Endodermal cell (in vitro differentiated cells): ENCODE measurements around the gene NUP50. TPM values are rescaled to one million over a fixed set of nuclear protein-coding genes. Genes with fewer than 3 reads are reported as not detected.

Source experiments
- DNase-seq: peaks from one replicate; pipeline ENCODE4 v3.0.0-alpha.2; 2017
- H3K27ac ChIP-seq: 2 replicates; pipeline ENCODE4 v1.5.1; 2013; ENCODE audit warnings: mild to moderate bottlenecking, low read depth, low read length, moderate library complexity
- H3K27me3 ChIP-seq: 2 replicates; pipeline ENCODE4 v1.6.1; 2013; ENCODE audit warnings: mild to moderate bottlenecking, low read length, moderate library complexity; ENCODE audit not compliant: insufficient read depth, control insufficient read depth, poor library complexity, severe bottlenecking
- H3K36me3 ChIP-seq: 2 replicates; pipeline ENCODE4 v1.7.0; 2013; ENCODE audit warnings: mild to moderate bottlenecking, low read length, moderate library complexity; ENCODE audit not compliant: control insufficient read depth, insufficient read depth
- H3K4me1 ChIP-seq: one replicate; pipeline ENCODE4 v1.7.0; 2013; ENCODE audit warnings: low read length; ENCODE audit not compliant: control insufficient read depth, insufficient read depth
- H3K4me3 ChIP-seq: 2 replicates; pipeline ENCODE4 v1.5.1; 2013; ENCODE audit warnings: mild to moderate bottlenecking, low read length, moderate library complexity
- H3K9ac ChIP-seq: 2 replicates; pipeline ENCODE4 v1.6.1; 2013; ENCODE audit warnings: mild to moderate bottlenecking, low read length, moderate library complexity; ENCODE audit not compliant: poor library complexity, severe bottlenecking; ENCODE audit errors: extremely low read depth
- H3K9me3 ChIP-seq: 2 replicates; pipeline ENCODE4 v1.6.1; 2013; ENCODE audit warnings: mild to moderate bottlenecking, low read length, moderate library complexity; ENCODE audit not compliant: control insufficient read depth
- H3K27ac Mint-ChIP-seq: 2 replicates; pipeline ENCODE4 v1.8.0; 2020; ENCODE audit warnings: mixed read lengths
- H3K27me3 Mint-ChIP-seq: 2 replicates; pipeline ENCODE4 v1.8.0; 2021; ENCODE audit warnings: mild to moderate bottlenecking, mixed read lengths; ENCODE audit not compliant: insufficient read depth
- H3K36me3 Mint-ChIP-seq: 2 replicates; pipeline ENCODE4 v1.8.0; 2020; ENCODE audit warnings: low read depth, mixed read lengths
- H3K4me1 Mint-ChIP-seq: 2 replicates; pipeline ENCODE4 v1.8.0; 2020; ENCODE audit warnings: mixed read lengths
- H3K4me3 Mint-ChIP-seq: 2 replicates; pipeline ENCODE4 v1.8.0; 2020; ENCODE audit warnings: mild to moderate bottlenecking, moderate library complexity, mixed read lengths
- H3K9me3 Mint-ChIP-seq: 2 replicates; pipeline ENCODE4 v1.8.0; 2020; ENCODE audit warnings: mild to moderate bottlenecking, mixed read lengths
- CTCF ChIP-seq: fragments of 200-600 bp; sonication (generic); conservative IDR thresholded peaks from 2 replicates; pipeline ENCODE4 v1.5.0; 2021; ENCODE audit warnings: antibody characterized with exemption, mild to moderate bottlenecking
- WGBS, 2 experiments: methylation state at CpG; one replicate each; pipeline versions ENCODE4 v1.1.5 to v1.1.7; 2013; ENCODE audit warnings: missing lambda C conversion rate in 2 of 2, mixed read lengths in 1 of 2; ENCODE audit not compliant: insufficient coverage in 1 of 2, insufficient read length in 1 of 2; 5-methylcytosine and 5-hydroxymethylcytosine counted together
- total RNA-seq, 2 donors: library from RNA; stranded (reverse); fragmentation: NEBNext Ultra II Directional in 1 of 2; extraction: Animal tissue kit (Norgen Biotek cat#: 25700) in 1 of 2; gene quantifications; 2 replicates in 1 of 2; 3 replicates in 1 of 2; pipeline ENCODE4 v1.2.1, GENCODE V29; 2021

The NUP50 gene
- total RNA-seq, 2 donors from 2014 or later, result 101 to 115 TPM

GRCh38 chr22:45233386-45233785 is 69.7 kb downstream of the NUP50 start:
- H3K9ac ChIP-seq, result no peak overlapping the region
- H3K27me3 ChIP-seq, result no peaks in the 10 kb centered on the region
- no peak for DNase-seq
- 95 to 97% methylated on average over 8 to 10 of the region's 10 CpGs for WGBS, 2 experiments
- Mint-ChIP-seq H3K9me3 (no peaks in the 10 kb centered on the region), H3K4me1 (peaks cover 5% of the 10 kb centered on the region), H3K27me3 (no peaks in the 10 kb centered on the region), H3K4me3 (no peak overlapping the region), H3K27ac (no peak overlapping the region), H3K36me3 (no peaks in the 10 kb centered on the region)
- H3K4me3 ChIP-seq, result no peak overlapping the region
- no peaks in the 10 kb centered on the region for H3K9me3 ChIP-seq
- no peaks in the 10 kb centered on the region for H3K4me1 ChIP-seq
- no peak for TF ChIP-seq CTCF
- no peak overlapping the region for H3K27ac ChIP-seq
- peaks cover 3% of the 10 kb centered on the region for H3K36me3 ChIP-seq

- TF ChIP-seq CTCF, result no peak
- Mint-ChIP-seq H3K4me3 (no peak overlapping the region), H3K4me1 (peaks cover 6% of the 10 kb centered on the region), H3K9me3 (no peaks in the 10 kb centered on the region), H3K27ac (no peak overlapping the region), H3K36me3 (no peaks in the 10 kb centered on the region), H3K27me3 (no peaks in the 10 kb centered on the region)
- H3K9ac ChIP-seq, result no peak overlapping the region
- no peaks in the 10 kb centered on the region for H3K4me1 ChIP-seq
- H3K4me3 ChIP-seq, result no peak overlapping the region
- H3K27ac ChIP-seq, result no peak overlapping the region
- H3K9me3 ChIP-seq, result no peaks in the 10 kb centered on the region
- no peaks in the 10 kb centered on the region for H3K27me3 ChIP-seq
- DNase-seq, result no peak
- WGBS, 2 experiments, result 91 to 100% methylated on average over 5 to 10 of the region's 10 CpGs
- peaks cover 5% of the 10 kb centered on the region for H3K36me3 ChIP-seq
These were observed 70.1 kb downstream of the NUP50 start for GRCh38 chr22:45233827-45234226.

GRCh38 chr22:45235101-45235777 is 71.5 kb downstream of the NUP50 start:
- H3K4me1 ChIP-seq, result peaks cover 3% of the 10 kb centered on the region
- H3K9ac ChIP-seq, result no peak overlapping the region
- H3K4me1 Mint-ChIP-seq, result peaks cover 11% of the 10 kb centered on the region
- H3K27ac ChIP-seq, result no peak overlapping the region
- H3K9me3 ChIP-seq, result no peaks in the 10 kb centered on the region
- peaks cover 5% of the 10 kb centered on the region for H3K36me3 ChIP-seq
- 94 to 97% methylated on average over 22 to 23 of the region's 23 CpGs for WGBS, 2 experiments
- H3K4me3 Mint-ChIP-seq, result no peak overlapping the region
- no peak for DNase-seq
- H3K9me3 Mint-ChIP-seq, result no peaks in the 10 kb centered on the region
- H3K27ac Mint-ChIP-seq, result no peak overlapping the region
- no peak for TF ChIP-seq CTCF
- H3K36me3 Mint-ChIP-seq, result no peaks in the 10 kb centered on the region
- peaks cover 6% of the 10 kb centered on the region for H3K27me3 ChIP-seq
- no peak overlapping the region for H3K4me3 ChIP-seq
- peaks cover 9% of the 10 kb centered on the region for H3K27me3 Mint-ChIP-seq
